ENCODE measurements around the gene ZNF316.
"Not testable (repeated sequence)": the region's sequence is repeated elsewhere in the genome, so short reads cannot be mapped to it uniquely, and the experiment has no call there.

ZNF316 gene

GRCh38 chr7:6654842-6655610 is 17.9 kb downstream of the ZNF316 start:
- in situ Hi-C loops (cut with MboI; ENCODE audit: low pct_unique_long_range_greater_than_20kb, low sequenced_read_pairs, unreplicated experiment) = no loop called here
- TF ChIP-seq CTCF (IDR thresholded peaks at IDR 0.05; ENCODE audit: extremely low read depth, insufficient read depth, missing control alignments) = no peak
- no peak for DNase-seq (ENCODE audit: low spot score)

- DNase-seq (ENCODE audit: low spot score) = no peak
- no peak for TF ChIP-seq CTCF (IDR thresholded peaks at IDR 0.05; ENCODE audit: extremely low read depth, insufficient read depth, missing control alignments)
- in situ Hi-C loops (cut with MboI; ENCODE audit: low pct_unique_long_range_greater_than_20kb, low sequenced_read_pairs, unreplicated experiment) = no loop called here
Observed at GRCh38 chr7:6655636-6656385, 18.7 kb downstream of the ZNF316 start.

- in situ Hi-C loops (cut with MboI; ENCODE audit: low pct_unique_long_range_greater_than_20kb, low sequenced_read_pairs, unreplicated experiment) = no loop called here
- DNase-seq (ENCODE audit: low spot score) = no peak
- no peak for TF ChIP-seq CTCF (IDR thresholded peaks at IDR 0.05; ENCODE audit: extremely low read depth, insufficient read depth, missing control alignments)
Observed at GRCh38 chr7:6656413-6656812, 19.3 kb downstream of the ZNF316 start.

GRCh38 chr7:6658618-6659345 is 21.7 kb downstream of the ZNF316 start:
- in situ Hi-C loops (cut with MboI; ENCODE audit: low pct_unique_long_range_greater_than_20kb, low sequenced_read_pairs, unreplicated experiment) = no loop called here
- no peak for TF ChIP-seq CTCF (IDR thresholded peaks at IDR 0.05; ENCODE audit: extremely low read depth, insufficient read depth, missing control alignments)
- no peak for DNase-seq (ENCODE audit: low spot score)

- DNase-seq (ENCODE audit: low spot score); in situ Hi-C loops (cut with MboI; ENCODE audit: low pct_unique_long_range_greater_than_20kb, low sequenced_read_pairs, unreplicated experiment): not testable (repeated sequence)
Observed at GRCh38 chr7:6670851-6671250, 33.7 kb downstream of the ZNF316 start.

GRCh38 chr7:6675807-6676405 is 38.8 kb downstream of the ZNF316 start:
- no peak for DNase-seq (ENCODE audit: low spot score)
- no peak for TF ChIP-seq CTCF (IDR thresholded peaks at IDR 0.05; ENCODE audit: extremely low read depth, insufficient read depth, missing control alignments)
- in situ Hi-C loops (cut with MboI; ENCODE audit: low pct_unique_long_range_greater_than_20kb, low sequenced_read_pairs, unreplicated experiment) = no loop called here

Data from GM13977 (cell line).